IMR-90 (cell line): ENCODE measurements around the gene AEN. TPM values are rescaled to one million over a fixed set of nuclear protein-coding genes. Genes with fewer than 3 reads are reported as not detected.

ENCODE experiments used
- polyA plus RNA-seq, 3 experiments: library from polyadenylated mRNA; depleted of rRNA; stranded (reverse); fragments of >200 nt; gene quantifications; 2 replicates each; pipeline ENCODE4 v1.2.3, GENCODE V29; 2012; ENCODE audit warnings: low replicate concordance in 1 of 3
- total RNA-seq: library from RNA; depleted of rRNA; stranded (reverse); fragments of >200 nt; gene quantifications from 2 replicates; pipeline ENCODE4 v1.2.3, GENCODE V29; 2012
- TF ChIP-seq, protein P1 (sequence below): fragments of 150-350 bp; IDR thresholded peaks from 2 replicates; pipeline ENCODE4 v1.6.1; 2017; ENCODE audit warnings: mild to moderate bottlenecking, antibody characterized with exemption, low read length, low read depth

Gene AEN
- total and polyA plus RNA-seq, 2 of the 4 experiments (the other 2 are of a cell fraction) = 48.6 to 85.5 TPM

DNA sequence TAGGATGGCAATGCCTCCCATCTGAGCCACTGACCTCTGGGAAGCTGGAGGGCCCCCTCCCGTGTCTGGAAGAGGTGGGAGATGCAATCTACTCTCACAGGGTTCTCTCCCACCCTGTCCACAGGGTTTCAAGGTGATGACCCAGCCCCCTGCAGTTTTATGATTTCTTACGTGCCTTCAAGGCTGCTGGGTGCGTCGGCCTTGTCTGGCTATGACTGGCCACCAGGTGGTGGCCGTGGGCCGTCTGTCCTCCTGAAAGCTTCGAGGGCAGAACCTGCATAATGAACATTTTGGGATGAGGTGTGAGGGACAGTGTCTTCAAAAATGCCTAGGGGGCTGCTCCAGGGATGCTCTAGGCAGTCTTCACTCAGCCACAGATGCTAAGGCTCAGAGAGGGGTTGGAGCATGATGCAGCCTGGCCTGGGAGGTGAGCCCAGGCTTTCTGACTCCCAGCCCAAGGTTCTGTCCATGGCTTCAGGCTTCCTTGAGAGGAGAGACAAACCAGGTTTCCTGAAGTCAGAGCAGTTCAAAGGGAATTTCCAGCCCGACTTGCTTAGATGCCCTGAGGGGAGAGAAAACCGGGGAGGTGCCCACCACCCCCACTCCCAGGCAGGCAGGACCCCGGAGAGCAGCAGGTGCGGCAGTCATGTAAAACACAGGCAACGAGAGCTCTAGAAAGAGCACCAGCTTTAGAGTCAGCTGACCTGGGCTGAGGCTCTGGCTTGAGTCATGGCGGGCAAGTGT, 36.4 kb downstream of the AEN start (continued):
- TF ChIP-seq, protein P1, sequence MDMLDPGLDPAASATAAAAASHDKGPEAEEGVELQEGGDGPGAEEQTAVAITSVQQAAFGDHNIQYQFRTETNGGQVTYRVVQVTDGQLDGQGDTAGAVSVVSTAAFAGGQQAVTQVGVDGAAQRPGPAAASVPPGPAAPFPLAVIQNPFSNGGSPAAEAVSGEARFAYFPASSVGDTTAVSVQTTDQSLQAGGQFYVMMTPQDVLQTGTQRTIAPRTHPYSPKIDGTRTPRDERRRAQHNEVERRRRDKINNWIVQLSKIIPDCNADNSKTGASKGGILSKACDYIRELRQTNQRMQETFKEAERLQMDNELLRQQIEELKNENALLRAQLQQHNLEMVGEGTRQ = no peak
